GM12878 (cell line): Measurements from ENCODE around the gene TRIM54.

Experiments
- CEBPB ChIP-seq, 2 experiments: fragments of 150-350 bp in 1 of 2; IDR thresholded peaks; 2 replicates each; pipeline ENCODE4 v1.6.1; 2012 to 2014; ENCODE audit warnings: low read depth in 2 of 2, low read length in 2 of 2, borderline replicate concordance in 1 of 2, inconsistent platforms in 1 of 2
- EZH2 ChIP-seq: IDR thresholded peaks from 2 replicates; pipeline ENCODE4 v1.6.1; 2012; ENCODE audit warnings: low read depth, mild to moderate bottlenecking, control low read depth, inconsistent platforms, low read length, borderline replicate concordance; ENCODE audit not compliant: control insufficient read depth
- JUND ChIP-seq: IDR thresholded peaks from 2 replicates; pipeline ENCODE4 v1.6.1; 2012; ENCODE audit warnings: low read depth, mild to moderate bottlenecking, low read length, improper control_type of control experiment, moderate library complexity
- SRF ChIP-seq, 2 experiments: IDR thresholded peaks; 2 replicates each; pipeline ENCODE4 v1.6.1; 2011; ENCODE audit warnings: low read depth in 2 of 2, low read length in 2 of 2, mild to moderate bottlenecking in 1 of 2, moderate library complexity in 1 of 2
- ZNF274 ChIP-seq: IDR thresholded peaks from one replicate; pipeline ENCODE4 v1.8.0; 2011; ENCODE audit not compliant: insufficient read length, insufficient read depth
- TF ChIP-seq, protein P1 (sequence below), 3 experiments: IDR thresholded peaks in 2 of 3; conservative IDR thresholded peaks in 1 of 3; 2 replicates each; pipeline ENCODE4 v1.5.1; 2011; ENCODE audit warnings: low read depth in 3 of 3, low read length in 3 of 3, mild to moderate bottlenecking in 3 of 3, control low read depth in 2 of 3, moderate library complexity in 2 of 3, inconsistent platforms in 1 of 3, mixed read lengths in 1 of 3; ENCODE audit not compliant: control insufficient read depth in 2 of 3, insufficient read depth in 1 of 3; ENCODE audit errors: extremely low read depth in 1 of 3

DNA sequence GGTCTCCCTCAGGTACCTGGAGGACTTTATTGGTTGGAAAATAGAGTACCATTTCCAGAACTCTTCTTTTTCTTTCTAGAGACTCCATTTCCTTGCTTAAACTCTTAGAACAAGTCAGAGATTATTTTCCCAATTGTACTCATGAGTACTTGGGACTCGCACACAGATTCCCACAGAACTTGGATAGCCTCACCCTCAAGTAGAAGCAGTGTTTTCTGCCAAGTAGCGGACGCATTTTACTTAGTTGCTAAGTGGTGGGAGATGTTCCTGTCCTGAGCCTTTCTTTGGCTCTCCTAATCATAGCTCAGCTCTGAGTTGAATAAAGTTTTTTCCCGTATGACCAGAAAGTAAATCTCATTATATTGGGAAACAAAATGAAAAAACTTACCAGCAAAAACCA is 36.6 kb upstream of the TRIM54 start:
- TF ChIP-seq ZNF274: no peak
- no peak for TF ChIP-seq CEBPB (IDR thresholded peaks at IDR 0.05; ENCODE audit: borderline replicate concordance in 1 of 2, low read depth in 2 of 2, low read length in 2 of 2)
- TF ChIP-seq, protein P1, sequence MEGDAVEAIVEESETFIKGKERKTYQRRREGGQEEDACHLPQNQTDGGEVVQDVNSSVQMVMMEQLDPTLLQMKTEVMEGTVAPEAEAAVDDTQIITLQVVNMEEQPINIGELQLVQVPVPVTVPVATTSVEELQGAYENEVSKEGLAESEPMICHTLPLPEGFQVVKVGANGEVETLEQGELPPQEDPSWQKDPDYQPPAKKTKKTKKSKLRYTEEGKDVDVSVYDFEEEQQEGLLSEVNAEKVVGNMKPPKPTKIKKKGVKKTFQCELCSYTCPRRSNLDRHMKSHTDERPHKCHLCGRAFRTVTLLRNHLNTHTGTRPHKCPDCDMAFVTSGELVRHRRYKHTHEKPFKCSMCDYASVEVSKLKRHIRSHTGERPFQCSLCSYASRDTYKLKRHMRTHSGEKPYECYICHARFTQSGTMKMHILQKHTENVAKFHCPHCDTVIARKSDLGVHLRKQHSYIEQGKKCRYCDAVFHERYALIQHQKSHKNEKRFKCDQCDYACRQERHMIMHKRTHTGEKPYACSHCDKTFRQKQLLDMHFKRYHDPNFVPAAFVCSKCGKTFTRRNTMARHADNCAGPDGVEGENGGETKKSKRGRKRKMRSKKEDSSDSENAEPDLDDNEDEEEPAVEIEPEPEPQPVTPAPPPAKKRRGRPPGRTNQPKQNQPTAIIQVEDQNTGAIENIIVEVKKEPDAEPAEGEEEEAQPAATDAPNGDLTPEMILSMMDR (IDR thresholded peaks at IDR 0.05 in 2 of 3, conservative IDR thresholded peaks at IDR 0.05 in 1 of 3; ENCODE audit: control insufficient read depth in 2 of 3, extremely low read depth in 1 of 3, insufficient read depth in 1 of 3, low read depth in 3 of 3, low read length in 3 of 3): no peak
- no peak for TF ChIP-seq SRF (IDR thresholded peaks at IDR 0.05; ENCODE audit: low read depth in 2 of 2, low read length in 2 of 2)
- no peak for TF ChIP-seq EZH2
- no peak for TF ChIP-seq JUND
